ENCODE data around the gene HBG2. TPM values are rescaled to one million over a fixed set of nuclear protein-coding genes. Genes with fewer than 3 reads are reported as not detected.

HBG2 gene
- total and polyA plus RNA-seq, 2 of the 13 experiments (the other 11 are each of a cell fraction or from before 2014, with no cell fraction given): not detected

DNA sequence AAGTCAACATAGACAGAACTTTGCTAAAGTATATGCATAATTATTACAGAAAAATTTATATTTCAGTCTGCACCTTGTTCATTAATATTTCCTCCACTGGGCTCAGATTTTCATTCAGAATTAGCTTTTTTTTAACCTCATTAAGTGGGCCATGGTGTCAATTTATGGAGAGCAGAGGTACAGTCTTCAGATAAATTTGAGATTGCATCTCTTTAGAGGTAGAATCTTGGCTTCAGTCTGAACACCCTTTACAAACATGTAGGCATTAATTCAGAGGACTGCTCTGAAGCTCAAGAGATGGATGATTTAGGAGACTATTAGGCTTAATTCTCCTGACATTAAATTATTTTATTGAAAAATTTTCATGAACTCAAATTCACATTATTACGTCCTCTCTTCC, 24.3 kb downstream of the HBG2 start:
- no peak overlapping the region for H2AFZ ChIP-seq (ENCODE audit: low read length)
- H4K20me1 ChIP-seq (ENCODE audit: insufficient read depth, low read length): no peaks in the 10 kb centered on the region; the same call in 1 of the 2 replicates
- H3K4me2 ChIP-seq (ENCODE audit: low read depth, low read length): no peak overlapping the region
- intact Hi-C loops (cut with micrococcal nuclease; ENCODE audit: unreplicated experiment): no loop called here
- no TSS peak for BruUV-seq (replicated peaks)
- H3K36me3 ChIP-seq (replicated peaks in 1 of 2; ENCODE audit: control insufficient read depth in 1 of 2, insufficient read depth in 2 of 2, low read length in 2 of 2): no peaks in the 10 kb centered on the region
- no peak overlapping the region for H3K9ac ChIP-seq (ENCODE audit: insufficient read depth, low read depth, low read length)
- H3K4me1 ChIP-seq (ENCODE audit: insufficient read depth, low read length): no peaks in the 10 kb centered on the region
- CTCF ChIA-PET (ENCODE audit: low intra/inter-chr PET ratio, low total read pairs): no interaction called here
- no peak overlapping the region for H3K27ac ChIP-seq (ENCODE audit: extremely low read length, insufficient read depth, low read length)
- no peaks in the 10 kb centered on the region; a peak in 1 of 5 replicates for H3K27me3 ChIP-seq (ENCODE audit: control insufficient read depth in 1 of 2, insufficient read depth in 2 of 2, low read length in 2 of 2)
- H3K4me3 ChIP-seq (replicated peaks in 1 of 3; ENCODE audit: insufficient read depth in 1 of 3, low read depth in 2 of 3, low read length in 3 of 3): no peak overlapping the region
- POLR2A ChIA-PET: no interaction called here
- FAIRE-seq (no peak), DNase-seq (ENCODE audit: low spot score) (no peak), ATAC-seq (no peak)
- no peaks in the 10 kb centered on the region for H3K79me2 ChIP-seq (ENCODE audit: insufficient read depth, low read length)
- in situ Hi-C loops (cut with HindIII; ENCODE audit: extremely low pct_ligation_motif_present, low pct_unique_long_range_greater_than_20kb): no loop called here
- no peaks in the 10 kb centered on the region for H3K9me3 ChIP-seq (ENCODE audit: low read length)
- WGBS (ENCODE audit: low lambda C conversion rate): 26% methylated on average over 1 of the region's 1 CpG
- no peak for TF ChIP-seq HMG20B (CRISPR knock-in tag; conservative IDR thresholded peaks at IDR 0.05)
- TF ChIP-seq ZNF891 (CRISPR knock-in tag; IDR thresholded peaks at IDR 0.05): no peak
- TF ChIP-seq TOE1 (CRISPR knock-in tag; IDR thresholded peaks at IDR 0.05): no peak
- no peak for TF ChIP-seq ZNF547 (CRISPR knock-in tag; IDR thresholded peaks at IDR 0.05)
- no peak for TF ChIP-seq STAT5B (CRISPR knock-in tag; IDR thresholded peaks at IDR 0.05)
- TF ChIP-seq ZKSCAN1 (IDR thresholded peaks at IDR 0.05; ENCODE audit: low read length): no peak
- no peak for TF ChIP-seq ZNF33B (CRISPR knock-in tag; IDR thresholded peaks at IDR 0.05)
- TF ChIP-seq RELA (CRISPR knock-in tag; IDR thresholded peaks at IDR 0.05): no peak
- TF ChIP-seq MAFK (conservative IDR thresholded peaks at IDR 0.05 in 1 of 2, IDR thresholded peaks at IDR 0.05 in 1 of 2; ENCODE audit: low read length in 2 of 2): no peak
- TF ChIP-seq MYC (CRISPR knock-in tag; IDR thresholded peaks at IDR 0.05; ENCODE audit: borderline replicate concordance): no peak

DNA sequence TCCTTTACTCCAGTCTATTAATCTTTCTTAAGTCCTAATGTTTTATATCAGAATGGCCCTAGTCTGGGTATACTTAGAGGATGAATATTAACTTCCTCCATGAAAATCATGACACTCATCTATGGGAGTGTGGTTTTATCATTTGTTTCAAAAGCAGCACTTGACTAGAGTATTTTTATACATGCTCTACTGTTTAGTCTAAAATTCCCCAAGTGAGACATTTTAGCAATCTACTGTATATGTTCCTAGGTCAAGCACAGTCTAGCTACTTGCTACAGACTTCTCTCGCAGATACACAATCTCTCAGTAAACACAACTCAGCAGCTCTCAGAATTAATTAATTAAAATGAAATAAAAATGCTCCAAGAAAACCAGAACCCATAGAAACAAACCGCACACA, 24.8 kb downstream of the HBG2 start:
- in situ Hi-C loops (cut with HindIII; ENCODE audit: extremely low pct_ligation_motif_present, low pct_unique_long_range_greater_than_20kb) (no loop called here), intact Hi-C loops (cut with micrococcal nuclease; ENCODE audit: unreplicated experiment) (no loop called here)
- Histone ChIP-seq H3K4me2 (ENCODE audit: low read depth, low read length) (no peak overlapping the region), H3K79me2 (ENCODE audit: insufficient read depth, low read length) (no peaks in the 10 kb centered on the region), H3K36me3 (replicated peaks in 1 of 2; ENCODE audit: control insufficient read depth in 1 of 2, insufficient read depth in 2 of 2, low read length in 2 of 2) (no peaks in the 10 kb centered on the region), H3K27me3 (ENCODE audit: control insufficient read depth in 1 of 2, insufficient read depth in 2 of 2, low read length in 2 of 2) (peaks cover 0 to 3% of the 10 kb centered on the region in 2 experiments; a peak in 1 of 5 replicates), H3K4me1 (ENCODE audit: insufficient read depth, low read length) (no peaks in the 10 kb centered on the region), H3K4me3 (replicated peaks in 1 of 3; ENCODE audit: insufficient read depth in 1 of 3, low read depth in 2 of 3, low read length in 3 of 3) (no peak overlapping the region), H3K27ac (ENCODE audit: extremely low read length, insufficient read depth, low read length) (no peak overlapping the region), H3K9ac (ENCODE audit: insufficient read depth, low read depth, low read length) (no peak overlapping the region), H3K9me3 (ENCODE audit: low read length) (no peaks in the 10 kb centered on the region), H4K20me1 (ENCODE audit: insufficient read depth, low read length) (no peaks in the 10 kb centered on the region), H2AFZ (ENCODE audit: low read length) (no peak overlapping the region)
- BruUV-seq (replicated peaks): no TSS peak
- TF ChIP-seq RBAK (CRISPR knock-in tag; IDR thresholded peaks at IDR 0.05) (no peak), ZNF468 (CRISPR knock-in tag; IDR thresholded peaks at IDR 0.05) (no peak)
- 18% methylated on average over 2 of the region's 2 CpGs for WGBS (ENCODE audit: low lambda C conversion rate)
- CTCF ChIA-PET (ENCODE audit: low intra/inter-chr PET ratio, low total read pairs): no interaction called here
- DNase-seq (ENCODE audit: low spot score) (no peak), ATAC-seq (no peak), FAIRE-seq (no peak)
- POLR2A ChIA-PET: no interaction called here
